ENCODE data around the gene MTURN.

DNA sequence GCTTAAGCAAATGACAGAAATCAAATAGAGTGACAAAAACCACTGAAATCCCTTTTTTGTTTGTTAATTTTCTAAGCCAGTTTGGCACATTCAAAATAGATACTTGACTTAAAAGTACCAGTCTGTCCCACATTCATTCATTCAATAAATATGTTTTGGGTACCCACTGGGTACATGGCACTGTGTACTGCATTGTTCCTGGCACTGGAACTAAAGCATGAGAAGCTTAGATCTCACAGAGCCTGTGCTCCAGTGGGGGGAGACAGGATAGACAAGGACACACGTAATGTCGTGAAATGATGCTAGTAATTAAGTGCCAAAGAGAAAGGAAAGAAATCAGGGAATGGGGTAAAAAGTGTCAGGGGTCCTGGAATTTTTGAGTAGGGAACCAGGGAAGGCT, 13.0 kb downstream of the MTURN start:
- no peak for TF ChIP-seq ARNTL (CRISPR knock-in tag; IDR thresholded peaks at IDR 0.05; ENCODE audit: borderline replicate concordance, low read depth)
- TF ChIP-seq ESRRG (CRISPR knock-in tag; IDR thresholded peaks at IDR 0.05), result no peak
- no peak for TF ChIP-seq TOX (CRISPR knock-in tag; IDR thresholded peaks at IDR 0.05; ENCODE audit: borderline replicate concordance)
- TF ChIP-seq OSR1 (CRISPR knock-in tag; IDR thresholded peaks at IDR 0.05), result no peak
- TF ChIP-seq, protein P1, sequence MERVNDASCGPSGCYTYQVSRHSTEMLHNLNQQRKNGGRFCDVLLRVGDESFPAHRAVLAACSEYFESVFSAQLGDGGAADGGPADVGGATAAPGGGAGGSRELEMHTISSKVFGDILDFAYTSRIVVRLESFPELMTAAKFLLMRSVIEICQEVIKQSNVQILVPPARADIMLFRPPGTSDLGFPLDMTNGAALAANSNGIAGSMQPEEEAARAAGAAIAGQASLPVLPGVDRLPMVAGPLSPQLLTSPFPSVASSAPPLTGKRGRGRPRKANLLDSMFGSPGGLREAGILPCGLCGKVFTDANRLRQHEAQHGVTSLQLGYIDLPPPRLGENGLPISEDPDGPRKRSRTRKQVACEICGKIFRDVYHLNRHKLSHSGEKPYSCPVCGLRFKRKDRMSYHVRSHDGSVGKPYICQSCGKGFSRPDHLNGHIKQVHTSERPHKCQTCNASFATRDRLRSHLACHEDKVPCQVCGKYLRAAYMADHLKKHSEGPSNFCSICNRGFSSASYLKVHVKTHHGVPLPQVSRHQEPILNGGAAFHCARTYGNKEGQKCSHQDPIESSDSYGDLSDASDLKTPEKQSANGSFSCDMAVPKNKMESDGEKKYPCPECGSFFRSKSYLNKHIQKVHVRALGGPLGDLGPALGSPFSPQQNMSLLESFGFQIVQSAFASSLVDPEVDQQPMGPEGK (CRISPR knock-in tag; IDR thresholded peaks at IDR 0.05; ENCODE audit: borderline replicate concordance), result no peak
- TF ChIP-seq, protein P2, sequence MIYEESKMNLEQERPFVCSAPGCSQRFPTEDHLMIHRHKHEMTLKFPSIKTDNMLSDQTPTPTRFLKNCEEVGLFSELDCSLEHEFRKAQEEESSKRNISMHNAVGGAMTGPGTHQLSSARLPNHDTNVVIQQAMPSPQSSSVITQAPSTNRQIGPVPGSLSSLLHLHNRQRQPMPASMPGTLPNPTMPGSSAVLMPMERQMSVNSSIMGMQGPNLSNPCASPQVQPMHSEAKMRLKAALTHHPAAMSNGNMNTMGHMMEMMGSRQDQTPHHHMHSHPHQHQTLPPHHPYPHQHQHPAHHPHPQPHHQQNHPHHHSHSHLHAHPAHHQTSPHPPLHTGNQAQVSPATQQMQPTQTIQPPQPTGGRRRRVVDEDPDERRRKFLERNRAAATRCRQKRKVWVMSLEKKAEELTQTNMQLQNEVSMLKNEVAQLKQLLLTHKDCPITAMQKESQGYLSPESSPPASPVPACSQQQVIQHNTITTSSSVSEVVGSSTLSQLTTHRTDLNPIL (CRISPR knock-in tag; IDR thresholded peaks at IDR 0.05; ENCODE audit: low read depth), result no peak
- no peak for TF ChIP-seq ZFP30 (CRISPR knock-in tag; IDR thresholded peaks at IDR 0.05)
- no peak for TF ChIP-seq ZFP3 (CRISPR knock-in tag; IDR thresholded peaks at IDR 0.05)
